Cardiac septum (tissue), 1 donor: ENCODE results near the gene SLC35F3. TPM values are rescaled to one million over a fixed set of nuclear protein-coding genes. Genes with fewer than 3 reads are reported as not detected.

ENCODE experiments used
- DNase-seq: peaks from one replicate; pipeline ENCODE4 v3.0.0-alpha.2; 2020; ENCODE audit warnings: low spot score
- intact Hi-C: fragments of 100-400 bp; cut with DNase I; formaldehyde crosslinking; loops from one replicate; pipeline ENCODE4 v1.14.0; 2022
- microRNA-seq: library from miRNA; unstranded; fragments of <30 nt; microRNA quantifications from one replicate; pipeline ENCODE4 v1.2.0, GENCODE V29; 2020
- total RNA-seq: library from RNA; stranded (reverse); fragmentation: NEBNext Ultra II Directional; extraction: Animal tissue kit (Norgen Biotek cat#: 25700); gene quantifications from one replicate; pipeline ENCODE4 v1.2.1, GENCODE V29; 2021
- donor health status: DM: no; HTN: no; CAD: no.

Gene SLC35F3
- total RNA-seq, 1 donor from 2014 or later, result not detected

DNA sequence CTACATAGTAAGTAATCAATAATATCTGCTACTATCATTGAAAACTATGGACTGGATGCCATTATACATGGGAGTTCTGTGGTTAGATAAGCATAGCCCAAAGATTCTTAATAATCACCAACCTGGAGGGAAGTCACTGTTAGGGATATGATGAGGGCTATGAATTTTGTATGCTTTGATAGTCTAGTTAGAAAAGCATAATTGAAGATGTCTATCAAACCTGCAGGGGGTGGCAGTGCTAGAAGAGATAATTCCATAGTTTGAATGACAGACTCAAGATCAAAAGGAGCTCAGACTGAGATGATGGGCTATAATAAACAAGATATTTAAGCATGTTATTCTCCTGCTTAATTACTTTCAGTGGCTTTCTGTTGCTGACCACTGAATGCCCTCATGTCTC lies 453.4 kb downstream of the SLC35F3 start:
- DNase-seq, result no peak
- intact Hi-C loops, result no loop called here

DNA sequence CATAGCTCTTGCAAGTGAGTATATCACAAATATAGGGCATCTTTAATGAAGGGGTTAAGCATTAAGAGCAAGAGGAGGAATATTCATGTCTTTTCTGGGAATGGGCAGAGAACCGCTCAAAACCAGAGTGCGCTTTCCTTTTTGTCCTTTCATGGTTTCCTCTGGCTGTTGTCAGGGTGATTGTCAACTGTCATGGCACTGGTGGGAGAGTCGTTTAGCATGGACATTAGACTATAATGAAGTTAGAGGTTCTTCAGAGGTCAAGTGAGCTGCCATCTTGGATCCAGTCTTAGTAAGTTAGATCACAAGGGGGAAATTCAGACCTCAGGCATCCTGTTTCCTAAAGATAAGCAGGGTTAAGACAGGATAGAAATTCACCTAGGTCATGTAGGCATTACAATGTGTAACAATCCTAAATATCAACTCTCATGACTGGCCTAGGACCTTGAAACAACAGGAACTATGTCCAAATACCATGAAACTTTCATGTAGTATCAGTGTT lies 456.7 kb downstream of the SLC35F3 start:
- intact Hi-C loops, result no loop called here
- DNase-seq, result no peak

DNA sequence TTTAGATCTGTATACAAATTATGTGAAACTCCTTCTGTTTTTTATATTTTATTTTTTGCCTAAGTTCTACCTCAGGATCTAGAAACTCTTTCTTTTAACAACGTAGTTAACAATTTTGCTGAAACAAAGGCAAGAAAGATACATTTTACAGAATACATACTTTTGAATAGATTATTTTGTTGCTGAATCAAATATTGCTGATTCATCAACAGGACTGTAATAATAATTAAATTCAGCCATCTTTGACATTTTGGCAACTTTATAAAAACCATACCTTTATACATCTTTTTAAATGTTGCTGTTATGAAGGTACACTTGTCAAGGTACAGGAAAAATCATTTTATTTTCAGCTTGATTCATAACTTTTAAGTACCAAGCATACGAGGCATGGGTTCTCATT lies 458.1 kb downstream of the SLC35F3 start:
- DNase-seq, result no peak
- intact Hi-C loops, result no loop called here

GRCh38 chr1:234368320-234369032 lies 464.0 kb downstream of the SLC35F3 start:
- DNase-seq, result no peak

GRCh38 chr1:234369033-234369430 lies 464.6 kb downstream of the SLC35F3 start:
- no peak for DNase-seq
- intact Hi-C loops, result no loop called here

More at GRCh38 chr1:234368320-234369032, 464.0 kb downstream of the SLC35F3 start:
- intact Hi-C loops, result no loop called here

GRCh38 chr1:234369784-234370183 lies 465.3 kb downstream of the SLC35F3 start:
- intact Hi-C loops, result loop anchor here (5.0 kb wide), 1 partner anchor 108 kb away; the partner anchor contains the start of gene TARBP1
- DNase-seq, result no peak

GRCh38 chr1:234371414-234371813 lies 466.9 kb downstream of the SLC35F3 start:
- no peak for DNase-seq
- intact Hi-C loops, result loop anchor here (5.0 kb wide), 1 partner anchor 106 kb away; the partner anchor contains the start of gene TARBP1

GRCh38 chr1:234372011-234372757 lies 467.7 kb downstream of the SLC35F3 start:
- intact Hi-C loops, result loop anchor here (5.0 kb wide), 1 partner anchor 105 kb away; the partner anchor contains the start of gene TARBP1
- DNase-seq, result no peak

GRCh38 chr1:234373064-234373958 lies 468.8 kb downstream of the SLC35F3 start, which contains the start of gene COA6:
Gene COA6 (plus strand): TSS chr1:234373456. CDS start chr1:234373467, 11 bp downstream.
- peak; percentile 93 for DNase-seq
- intact Hi-C loops, result loop anchor here (5.0 kb wide), 1 partner anchor 104 kb away; the partner anchor contains the start of gene TARBP1

DNA sequence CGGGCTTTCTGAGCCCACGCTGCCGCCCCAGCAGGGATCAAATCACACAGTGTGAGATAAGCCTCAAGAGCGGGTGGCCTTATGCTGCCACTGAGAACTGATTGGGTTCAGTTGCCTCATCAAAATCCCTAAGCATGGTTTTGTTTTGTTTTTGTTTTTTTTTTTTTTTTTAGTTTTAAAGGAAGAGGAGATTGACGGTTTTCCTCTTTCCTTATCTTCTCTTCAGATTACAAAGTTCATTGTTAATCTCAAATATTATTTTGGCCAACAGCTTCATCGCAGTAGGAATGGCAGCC lies 469.4 kb downstream of the SLC35F3 start:
- intact Hi-C loops, result loop anchor here (5.0 kb wide), 1 partner anchor 103 kb away; the partner anchor contains the start of gene TARBP1
- no peak for DNase-seq

Small RNA genes within 50 kb of the gene (microRNA-seq; reads per million reads assigned to microRNA genes)
- not detected for gene MIR4671
